GM12864 (cell line): ENCODE measurements around the gene PIH1D1.

Experiments
- DNase-seq: peaks from one replicate; pipeline ENCODE4 v3.0.0-alpha.2; 2011; ENCODE audit warnings: low read depth
- H3K4me3 ChIP-seq: 2 replicates; pipeline ENCODE4 v1.5.1; 2011; ENCODE audit warnings: mild to moderate bottlenecking, low read depth, low read length, control low read depth
- TF ChIP-seq, protein P1 (sequence below): IDR thresholded peaks from 2 replicates; pipeline ENCODE4 v1.5.1; 2011; ENCODE audit warnings: low read depth, mild to moderate bottlenecking, moderate library complexity, low read length, control low read depth, inconsistent platforms; ENCODE audit errors: missing control alignments

Gene PIH1D1

DNA sequence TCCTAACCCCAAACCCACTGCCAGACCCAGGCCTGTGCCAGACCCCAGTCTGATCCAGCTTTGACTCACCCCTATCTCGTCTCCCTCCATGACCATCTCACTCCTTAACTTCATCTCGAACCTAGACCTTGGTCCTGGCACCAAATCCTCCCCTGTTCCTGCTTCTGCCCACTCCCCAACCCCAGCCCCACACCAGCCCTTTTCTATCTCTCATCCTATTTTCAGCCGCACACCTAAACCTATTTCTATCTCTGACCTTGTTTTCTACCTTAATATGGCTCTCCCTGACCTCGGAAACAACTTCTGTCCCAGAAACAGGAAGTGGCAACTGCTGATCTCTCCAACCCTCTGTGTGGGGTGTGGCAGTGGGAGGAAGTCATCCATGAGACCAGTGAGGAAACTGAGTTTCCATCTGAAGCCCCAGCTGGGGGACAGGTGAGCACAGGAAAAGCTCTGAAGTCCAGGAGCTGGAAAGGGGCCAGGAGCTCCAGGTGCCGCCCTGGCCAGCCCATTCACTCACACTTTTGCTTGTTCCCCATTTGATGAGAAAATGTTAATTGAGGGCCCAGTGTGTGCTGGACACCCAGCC is 42.1 kb downstream of the PIH1D1 start:
- peak overlapping the region; percentile 0; the same call in 1 of the 2 replicates for H3K4me3 ChIP-seq

DNA sequence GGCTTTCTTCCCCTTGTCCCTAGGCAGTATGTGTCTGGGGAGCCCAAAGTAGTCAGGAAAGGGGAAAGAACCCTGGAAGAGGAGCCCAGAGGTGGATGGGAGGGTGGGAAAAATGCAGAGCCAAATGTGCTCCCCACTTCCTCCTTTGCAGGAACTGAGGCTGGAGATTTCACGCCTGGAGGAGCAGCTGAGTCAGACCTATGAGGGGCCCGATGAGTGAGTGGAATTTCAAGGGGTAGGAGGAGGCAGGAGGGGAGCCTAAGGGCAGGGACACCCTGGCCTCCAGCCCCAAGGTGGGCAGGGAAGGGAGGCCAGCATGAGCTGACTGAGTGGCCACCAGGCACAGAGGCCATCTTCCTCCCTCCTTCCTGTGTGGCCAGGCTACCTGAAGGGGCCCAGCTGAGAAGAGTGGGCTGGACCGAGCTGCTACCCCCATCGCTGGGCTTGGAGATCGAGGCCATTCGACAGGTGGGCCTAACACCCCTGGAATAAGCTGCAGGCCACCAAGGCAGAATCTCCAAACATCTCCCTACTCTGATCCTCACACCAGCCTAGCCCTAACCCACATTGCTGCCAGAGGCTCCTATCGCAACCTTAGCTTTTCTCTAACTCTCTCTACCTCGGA is 42.7 kb downstream of the PIH1D1 start:
- DNase-seq: no peak
- TF ChIP-seq, protein P1, sequence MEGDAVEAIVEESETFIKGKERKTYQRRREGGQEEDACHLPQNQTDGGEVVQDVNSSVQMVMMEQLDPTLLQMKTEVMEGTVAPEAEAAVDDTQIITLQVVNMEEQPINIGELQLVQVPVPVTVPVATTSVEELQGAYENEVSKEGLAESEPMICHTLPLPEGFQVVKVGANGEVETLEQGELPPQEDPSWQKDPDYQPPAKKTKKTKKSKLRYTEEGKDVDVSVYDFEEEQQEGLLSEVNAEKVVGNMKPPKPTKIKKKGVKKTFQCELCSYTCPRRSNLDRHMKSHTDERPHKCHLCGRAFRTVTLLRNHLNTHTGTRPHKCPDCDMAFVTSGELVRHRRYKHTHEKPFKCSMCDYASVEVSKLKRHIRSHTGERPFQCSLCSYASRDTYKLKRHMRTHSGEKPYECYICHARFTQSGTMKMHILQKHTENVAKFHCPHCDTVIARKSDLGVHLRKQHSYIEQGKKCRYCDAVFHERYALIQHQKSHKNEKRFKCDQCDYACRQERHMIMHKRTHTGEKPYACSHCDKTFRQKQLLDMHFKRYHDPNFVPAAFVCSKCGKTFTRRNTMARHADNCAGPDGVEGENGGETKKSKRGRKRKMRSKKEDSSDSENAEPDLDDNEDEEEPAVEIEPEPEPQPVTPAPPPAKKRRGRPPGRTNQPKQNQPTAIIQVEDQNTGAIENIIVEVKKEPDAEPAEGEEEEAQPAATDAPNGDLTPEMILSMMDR: no peak
- peak overlapping the region; percentile 0; the same call in 1 of the 2 replicates for H3K4me3 ChIP-seq

More for the DNA sequence above, 42.1 kb downstream of the PIH1D1 start:
- TF ChIP-seq, protein P1: no peak
- DNase-seq: peak; percentile 42

DNA sequence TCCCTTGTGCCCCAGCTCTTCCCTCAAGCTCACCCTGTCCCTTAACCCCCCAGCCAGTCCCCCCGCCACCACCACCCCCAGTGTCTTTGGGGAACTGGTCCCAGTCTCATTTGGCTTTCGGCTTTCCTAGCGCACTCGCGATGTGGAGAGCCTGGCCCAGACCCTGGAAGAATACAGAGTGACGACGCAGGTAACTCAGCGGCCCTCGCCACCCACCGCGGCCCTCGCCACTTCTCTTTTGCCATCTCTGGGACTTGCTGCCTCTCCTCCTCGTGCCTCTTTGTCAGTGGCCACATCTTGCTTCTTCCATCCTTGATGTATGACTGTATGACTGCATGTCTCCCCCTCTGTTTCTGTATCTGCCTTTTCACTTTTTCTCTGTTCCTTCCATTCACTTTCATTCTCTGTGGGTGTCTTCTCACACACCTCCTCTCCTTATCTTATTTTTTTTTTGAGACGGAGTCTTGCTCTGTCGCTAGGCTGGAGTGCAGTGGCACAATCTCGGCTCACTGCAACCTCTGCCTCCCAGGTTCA is 44.1 kb downstream of the PIH1D1 start:
- no peak for DNase-seq
- H3K4me3 ChIP-seq: no peak overlapping the region
- TF ChIP-seq, protein P1: no peak

DNA sequence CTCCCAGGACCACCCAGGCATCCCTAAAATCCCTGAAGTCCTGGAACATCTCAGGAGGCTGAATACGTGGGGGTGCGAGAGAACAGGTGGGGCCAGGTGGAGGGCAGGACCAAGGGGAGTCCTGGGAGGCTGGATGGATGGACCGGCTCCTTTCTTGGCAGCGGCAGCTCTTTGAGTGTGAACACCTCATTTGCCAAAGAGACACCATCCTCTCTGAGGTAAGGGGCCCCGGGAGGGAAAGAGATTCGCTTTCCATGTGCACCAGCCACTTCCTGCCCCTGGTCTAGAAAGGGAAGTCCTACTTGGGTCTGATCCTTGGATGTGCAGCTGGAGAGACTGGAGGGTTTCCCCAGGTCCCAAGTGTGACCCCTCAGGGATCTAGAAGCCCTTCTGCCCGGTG is 44.5 kb downstream of the PIH1D1 start:
- TF ChIP-seq, protein P1: no peak
- no peak overlapping the region for H3K4me3 ChIP-seq
- DNase-seq: no peak

DNA sequence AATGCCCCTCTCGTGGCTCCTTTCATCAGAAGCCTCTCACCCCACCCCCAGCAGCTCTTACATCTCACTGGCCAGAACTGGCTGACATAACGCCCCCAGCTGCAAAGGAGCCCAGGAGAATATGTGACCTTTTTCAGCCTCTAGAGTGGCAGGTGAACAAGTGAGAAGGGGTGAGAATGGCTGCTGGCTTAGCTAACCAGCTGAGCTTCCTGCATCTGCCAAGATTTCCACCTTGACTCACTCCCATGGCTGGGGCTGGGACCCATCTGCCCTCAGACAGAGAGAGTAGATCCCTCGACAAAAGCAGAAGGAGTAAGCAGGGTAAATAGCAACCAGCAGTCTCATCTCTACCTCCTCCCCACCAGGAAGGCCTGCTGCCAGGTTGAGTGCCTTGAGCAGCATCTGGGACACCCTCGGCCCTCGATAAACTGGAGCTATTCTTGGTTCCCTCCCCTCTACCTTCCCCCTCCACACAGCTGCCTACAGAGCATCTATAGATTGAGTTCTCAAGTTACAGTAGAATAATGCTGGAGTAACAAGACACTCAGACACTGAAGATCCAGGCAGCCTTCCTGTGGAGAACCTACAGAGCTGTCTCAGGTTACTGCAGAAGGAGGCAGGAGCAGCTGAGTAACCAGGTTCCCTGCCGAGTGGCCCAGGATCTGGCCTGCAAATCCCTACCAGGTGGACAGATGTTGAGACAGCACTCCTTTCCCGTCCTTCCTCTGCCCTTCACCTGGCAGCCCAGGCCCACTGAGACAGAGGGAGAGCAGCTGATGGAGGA is 48.0 kb downstream of the PIH1D1 start:
- DNase-seq: no peak
- H3K4me3 ChIP-seq: no peak overlapping the region
- TF ChIP-seq, protein P1: no peak

DNA sequence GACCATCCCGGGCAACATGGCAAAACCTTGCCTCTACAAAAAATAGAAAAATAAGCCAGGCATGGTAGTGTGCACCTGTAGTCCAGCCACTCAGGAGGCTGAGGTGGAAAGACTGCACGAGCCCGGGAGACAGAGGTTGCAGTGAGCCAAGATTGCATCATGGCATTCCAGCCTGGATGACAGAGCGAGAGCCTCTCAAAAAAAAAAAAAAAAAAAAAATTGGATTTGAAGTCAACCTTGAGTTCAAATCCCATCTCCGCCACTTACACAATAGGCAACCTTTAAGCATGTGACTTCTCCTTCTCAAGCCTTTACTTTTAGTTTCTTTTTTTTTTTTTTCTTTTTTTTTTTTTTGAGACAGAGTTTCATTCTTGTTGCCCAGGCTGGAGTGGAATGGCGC is 51.6 kb downstream of the PIH1D1 start:
- no peak for DNase-seq
- TF ChIP-seq, protein P1: no peak
- no peak overlapping the region for H3K4me3 ChIP-seq
